Esophagus squamous epithelium (tissue), 5 donors: ENCODE data around the gene TMEM44. TPM values are rescaled to one million over a fixed set of nuclear protein-coding genes. Genes with fewer than 3 reads are reported as not detected.
A peak's percentile ranks its signal among the peaks of the same experiment; 100 is the strongest.

Experiments
- DNase-seq: peaks from one replicate; lab custom pipeline; 2025; lab: John Stamatoyannopoulos, UW
- H3K27ac ChIP-seq, 4 donors: fragments of 200-600 bp; sonication (generic); one replicate each; pipeline ENCODE4 v1.5.1; 2016 to 2019; ENCODE audit warnings: mild to moderate bottlenecking in 1 of 4
- H3K27me3 ChIP-seq, 4 donors: fragments of 200-600 bp; sonication (generic); 1 replicate in 3 of 4; 2 replicates in 1 of 4; pipeline versions ENCODE4 v1.5.1 to v1.6.0; 2017 to 2021; ENCODE audit warnings: antibody characterized with exemption in 1 of 4
- H3K36me3 ChIP-seq, 3 donors: fragments of 200-600 bp; sonication (generic); one replicate each; pipeline ENCODE4 v1.5.1; 2016 to 2019
- H3K4me1 ChIP-seq, 3 donors: fragments of 200-600 bp; sonication (generic); one replicate each; pipeline ENCODE4 v1.5.1; 2017 to 2019
- H3K4me3 ChIP-seq, 4 donors: fragments of 200-600 bp; sonication (generic); 1 replicate in 3 of 4; 2 replicates in 1 of 4; pipeline ENCODE4 v1.5.1; 2016 to 2019; ENCODE audit warnings: mild to moderate bottlenecking in 2 of 4, moderate library complexity in 1 of 4
- H3K9me3 ChIP-seq, 3 donors: fragments of 200-600 bp; sonication (generic); one replicate each; pipeline ENCODE4 v1.5.1; 2016 to 2019
- CTCF ChIP-seq, 6 experiments: fragments of 450-650 bp in 4 of 6; fragments of 200-600 bp in 2 of 6; sonication (generic) in 2 of 6; IDR thresholded peaks; one replicate each; pipeline ENCODE4 v1.5.1; 2016 to 2019; ENCODE audit warnings: antibody characterized with exemption in 6 of 6, mild to moderate bottlenecking in 4 of 6, moderate library complexity in 4 of 6
- POLR2A ChIP-seq, 4 donors: fragments of 450-650 bp; IDR thresholded peaks; one replicate each; pipeline ENCODE4 v1.6.1; 2017; ENCODE audit warnings: antibody characterized with exemption in 4 of 4, mild to moderate bottlenecking in 4 of 4, moderate library complexity in 3 of 4
- WGBS, 2 donors: methylation state at CpG; one replicate each; pipeline ENCODE4 v1.1.5; 2018; 5-methylcytosine and 5-hydroxymethylcytosine counted together
- intact Hi-C: fragments of 100-400 bp; cut with DNase I; formaldehyde crosslinking; loops from one replicate; pipeline ENCODE4 v1.15.0; 2022
- total RNA-seq, 4 donors: library from RNA; depleted of rRNA; stranded (reverse); fragments of >200 nt; gene quantifications; one replicate each; pipeline ENCODE4 v1.1.0, GENCODE V29; 2016
- donor health status: DM: yes; HTN: yes; CAD: no.

The TMEM44 gene
- total RNA-seq, 4 donors from 2014 or later, result 4.7 to 11.9 (median 7.6) TPM

- WGBS, 2 donors, result 14 to 22% methylated on average over 7 of the region's 7 CpGs
- H3K9me3 ChIP-seq, result no peaks in the 10 kb centered on the region
- H3K4me1 ChIP-seq, result peaks cover 6 to 26% (median 7%) of the 10 kb centered on the region in 3 donors
- H3K36me3 ChIP-seq, result peaks cover 0 to 15% (median 0%) of the 10 kb centered on the region in 3 donors
- peak overlapping the region; percentile 89 to 97 (median 94) for H3K27ac ChIP-seq
- DNase-seq, result no peak
- TF ChIP-seq POLR2A (IDR thresholded peaks at IDR 0.05) (no peak), CTCF (IDR thresholded peaks at IDR 0.05) (no peak)
- peak overlapping the region; percentile 69 to 94 (median 84) for H3K4me3 ChIP-seq
- intact Hi-C loops, result loop anchor here (5.0 kb wide), 1 partner anchor 252 kb away; no protein-coding TSS in a partner anchor
- no peaks in the 10 kb centered on the region for H3K27me3 ChIP-seq
Observed at GRCh38 chr3:194584320-194584776, 48.9 kb downstream of the TMEM44 start.

- Histone ChIP-seq H3K9me3 (no peaks in the 10 kb centered on the region), H3K4me3 (no peak overlapping the region), H3K27me3 (no peaks in the 10 kb centered on the region), H3K36me3 (no peaks in the 10 kb centered on the region), H3K4me1 (peaks cover 7 to 29% (median 10%) of the 10 kb centered on the region in 3 donors), H3K27ac (no peak overlapping the region)
- 89 to 93% methylated on average over 20 of the region's 24 CpGs for WGBS, 2 donors
- TF ChIP-seq POLR2A (IDR thresholded peaks at IDR 0.05), result no peak
- no peak for TF ChIP-seq CTCF (IDR thresholded peaks at IDR 0.05)
- DNase-seq, result no peak
- intact Hi-C loops, result loop anchor here (5.0 kb wide), 1 partner anchor 250 kb away; no protein-coding TSS in a partner anchor
Observed at GRCh38 chr3:194582196-194582905, 50.9 kb downstream of the TMEM44 start.

- H3K4me1 ChIP-seq, result peaks cover 7 to 35% (median 11%) of the 10 kb centered on the region in 3 donors
- DNase-seq, result no peak
- TF ChIP-seq CTCF (IDR thresholded peaks at IDR 0.05) (no peak), POLR2A (IDR thresholded peaks at IDR 0.05) (no peak)
- intact Hi-C loops, result no loop called here
- no peak overlapping the region for H3K27ac ChIP-seq
- 73 to 88% methylated on average over 6 to 8 of the region's 8 CpGs for WGBS, 2 donors
- no peak overlapping the region for H3K4me3 ChIP-seq
- H3K9me3 ChIP-seq, result no peaks in the 10 kb centered on the region
- H3K27me3 ChIP-seq, result no peaks in the 10 kb centered on the region
- H3K36me3 ChIP-seq, result no peaks in the 10 kb centered on the region
Observed at GRCh38 chr3:194579091-194579606, 54.1 kb downstream of the TMEM44 start.

GRCh38 chr3:194577986-194578905, 55.0 kb downstream of the TMEM44 start:
- no peak for DNase-seq
- no peak for TF ChIP-seq CTCF (IDR thresholded peaks at IDR 0.05)
- TF ChIP-seq POLR2A (IDR thresholded peaks at IDR 0.05), result no peak
- Histone ChIP-seq H3K27ac (peak overlapping the region in 1 of 4 donors; percentile 39), H3K4me1 (peaks cover 6 to 39% (median 11%) of the 10 kb centered on the region in 3 donors), H3K36me3 (no peaks in the 10 kb centered on the region), H3K9me3 (no peaks in the 10 kb centered on the region), H3K27me3 (peaks cover 0 to 5% (median 0%) of the 10 kb centered on the region in 4 donors), H3K4me3 (no peak overlapping the region)
- intact Hi-C loops, result no loop called here
- WGBS, 2 donors, result 26 to 35% methylated on average over 9 of the region's 9 CpGs
